ENCODE results near the gene MTREX. TPM values are rescaled to one million over a fixed set of nuclear protein-coding genes. Genes with fewer than 3 reads are reported as not detected.

MTREX gene
- polyA plus RNA-seq, 1 experiment = 61.7 TPM

- CTCF ChIA-PET = no interaction called here
- Histone ChIP-seq H3K9me3 (ENCODE audit: control insufficient read depth, insufficient read depth, low read length) (no peaks in the 10 kb centered on the region), H3K27ac (ENCODE audit: low read depth, low read length) (no peak overlapping the region), H3K27me3 (ENCODE audit: control insufficient read depth, insufficient read depth, low read length) (no peaks in the 10 kb centered on the region), H3K4me3 (ENCODE audit: low read depth, low read length) (no peak overlapping the region)
- POLR2A ChIA-PET = no interaction called here
- no peak for DNase-seq (ENCODE audit: low read depth, low spot score)
- no peak for TF ChIP-seq CTCF (IDR thresholded peaks at IDR 0.05; ENCODE audit: low read depth, low read length)
These were observed 40.0 kb downstream of the MTREX start for GRCh38 chr5:55347786-55348185.

GRCh38 chr5:55350754-55351153 is 43.0 kb downstream of the MTREX start:
- H3K27me3 ChIP-seq (ENCODE audit: control insufficient read depth, insufficient read depth, low read length) = no peaks in the 10 kb centered on the region
- ChIA-PET POLR2A (no interaction called here), CTCF (no interaction called here)
- H3K4me3 ChIP-seq (ENCODE audit: low read depth, low read length) = no peak overlapping the region
- H3K9me3 ChIP-seq (ENCODE audit: control insufficient read depth, insufficient read depth, low read length) = no peaks in the 10 kb centered on the region
- DNase-seq (ENCODE audit: low read depth, low spot score) = no peak
- no peak overlapping the region for H3K27ac ChIP-seq (ENCODE audit: low read depth, low read length)
- TF ChIP-seq CTCF (IDR thresholded peaks at IDR 0.05; ENCODE audit: low read depth, low read length) = no peak

- H3K27ac ChIP-seq (ENCODE audit: low read depth, low read length) = no peak overlapping the region
- TF ChIP-seq CTCF (IDR thresholded peaks at IDR 0.05; ENCODE audit: low read depth, low read length) = no peak
- ChIA-PET CTCF (no interaction called here), POLR2A (no interaction called here)
- DNase-seq (ENCODE audit: low read depth, low spot score) = no peak
- no peak overlapping the region for H3K4me3 ChIP-seq (ENCODE audit: low read depth, low read length)
- H3K27me3 ChIP-seq (ENCODE audit: control insufficient read depth, insufficient read depth, low read length) = no peaks in the 10 kb centered on the region
- H3K9me3 ChIP-seq (ENCODE audit: control insufficient read depth, insufficient read depth, low read length) = no peaks in the 10 kb centered on the region
These were observed 49.1 kb downstream of the MTREX start for GRCh38 chr5:55356896-55357295.

- DNase-seq (ENCODE audit: low read depth, low spot score) = no peak
These were observed 52.4 kb downstream of the MTREX start for GRCh38 chr5:55360190-55360589.

GRCh38 chr5:55363856-55364255 is 56.1 kb downstream of the MTREX start:
- POLR2A ChIA-PET = no interaction called here
- H3K27me3 ChIP-seq (ENCODE audit: control insufficient read depth, insufficient read depth, low read length) = no peaks in the 10 kb centered on the region
- H3K4me3 ChIP-seq (ENCODE audit: low read depth, low read length) = no peak overlapping the region
- no peak for TF ChIP-seq CTCF (IDR thresholded peaks at IDR 0.05; ENCODE audit: low read depth, low read length)
- DNase-seq (ENCODE audit: low read depth, low spot score) = no peak
- H3K9me3 ChIP-seq (ENCODE audit: control insufficient read depth, insufficient read depth, low read length) = no peaks in the 10 kb centered on the region
- no peak overlapping the region for H3K27ac ChIP-seq (ENCODE audit: low read depth, low read length)
- CTCF ChIA-PET = interaction anchor here (1.9 kb wide), 1 partner anchor 328 kb away, joined by 7 read pairs; no protein-coding TSS in a partner anchor

More at GRCh38 chr5:55360190-55360589, 52.4 kb downstream of the MTREX start:
- Histone ChIP-seq H3K27ac (ENCODE audit: low read depth, low read length) (no peak overlapping the region), H3K4me3 (ENCODE audit: low read depth, low read length) (no peak overlapping the region), H3K27me3 (ENCODE audit: control insufficient read depth, insufficient read depth, low read length) (no peaks in the 10 kb centered on the region), H3K9me3 (ENCODE audit: control insufficient read depth, insufficient read depth, low read length) (no peaks in the 10 kb centered on the region)
- no peak for TF ChIP-seq CTCF (IDR thresholded peaks at IDR 0.05; ENCODE audit: low read depth, low read length)
- ChIA-PET POLR2A (no interaction called here), CTCF (no interaction called here)
